Vagina (tissue), 2 donors: Measurements from ENCODE around the gene OPRM1.

Experiments
- POLR2A ChIP-seq, 2 donors: fragments of 450-650 bp; IDR thresholded peaks; one replicate each; pipeline ENCODE4 v1.6.1; 2017; ENCODE audit warnings: antibody characterized with exemption in 2 of 2, mild to moderate bottlenecking in 2 of 2, moderate library complexity in 2 of 2
- POLR2AphosphoS5 ChIP-seq, 2 donors: sonication (generic); formaldehyde crosslinking; IDR thresholded peaks; one replicate each; pipeline ENCODE4 v1.9.0; 2017; ENCODE audit warnings: antibody characterized with exemption in 2 of 2, mild to moderate bottlenecking in 2 of 2, low read depth in 1 of 2; ENCODE audit not compliant: insufficient read depth in 1 of 2
- TF ChIP-seq, protein P1 (sequence below), 3 experiments: fragments of 450-650 bp in 2 of 3; fragments of 200-600 bp in 1 of 3; sonication (generic) in 1 of 3; IDR thresholded peaks; one replicate each; pipeline ENCODE4 v1.5.1; 2017 to 2019; ENCODE audit warnings: antibody characterized with exemption in 3 of 3, mild to moderate bottlenecking in 2 of 3, moderate library complexity in 2 of 3

DNA sequence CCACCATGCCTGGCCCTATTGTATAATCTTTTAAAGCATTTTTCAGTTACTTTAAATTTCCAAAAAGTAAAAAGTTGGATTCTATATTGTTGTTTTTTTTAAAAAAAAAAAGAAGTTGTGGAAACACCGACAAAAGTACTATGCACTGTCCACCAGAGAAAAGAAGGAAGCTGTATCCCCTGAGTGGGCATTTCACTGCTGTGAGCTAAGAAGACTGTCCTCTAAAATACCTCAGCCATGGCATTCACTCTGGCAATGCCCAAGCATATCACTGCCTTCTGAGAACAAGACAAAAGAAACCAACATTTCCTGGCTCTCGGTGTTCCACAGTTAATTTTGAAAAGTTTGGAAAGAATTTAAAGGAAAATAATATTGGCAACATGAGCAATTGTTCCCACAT is 199.8 kb downstream of the OPRM1 start:
- TF ChIP-seq, protein P1, sequence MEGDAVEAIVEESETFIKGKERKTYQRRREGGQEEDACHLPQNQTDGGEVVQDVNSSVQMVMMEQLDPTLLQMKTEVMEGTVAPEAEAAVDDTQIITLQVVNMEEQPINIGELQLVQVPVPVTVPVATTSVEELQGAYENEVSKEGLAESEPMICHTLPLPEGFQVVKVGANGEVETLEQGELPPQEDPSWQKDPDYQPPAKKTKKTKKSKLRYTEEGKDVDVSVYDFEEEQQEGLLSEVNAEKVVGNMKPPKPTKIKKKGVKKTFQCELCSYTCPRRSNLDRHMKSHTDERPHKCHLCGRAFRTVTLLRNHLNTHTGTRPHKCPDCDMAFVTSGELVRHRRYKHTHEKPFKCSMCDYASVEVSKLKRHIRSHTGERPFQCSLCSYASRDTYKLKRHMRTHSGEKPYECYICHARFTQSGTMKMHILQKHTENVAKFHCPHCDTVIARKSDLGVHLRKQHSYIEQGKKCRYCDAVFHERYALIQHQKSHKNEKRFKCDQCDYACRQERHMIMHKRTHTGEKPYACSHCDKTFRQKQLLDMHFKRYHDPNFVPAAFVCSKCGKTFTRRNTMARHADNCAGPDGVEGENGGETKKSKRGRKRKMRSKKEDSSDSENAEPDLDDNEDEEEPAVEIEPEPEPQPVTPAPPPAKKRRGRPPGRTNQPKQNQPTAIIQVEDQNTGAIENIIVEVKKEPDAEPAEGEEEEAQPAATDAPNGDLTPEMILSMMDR (IDR thresholded peaks at IDR 0.05) = no peak
- TF ChIP-seq POLR2A (IDR thresholded peaks at IDR 0.05) (no peak), POLR2AphosphoS5 (IDR thresholded peaks at IDR 0.05; ENCODE audit: insufficient read depth in 1 of 2, low read depth in 1 of 2) (no peak)
